HG03565 (cell line): ENCODE data around the gene SLC25A45.

Source experiments
- ATAC-seq: cut with Tn5 transposase; IDR thresholded peaks from one replicate; pipeline ENCODE4 v1.9.1; 2021; ENCODE audit warnings: mild to moderate bottlenecking, moderate library complexity; ENCODE audit not compliant: unreplicated experiment

SLC25A45 gene, protein sequence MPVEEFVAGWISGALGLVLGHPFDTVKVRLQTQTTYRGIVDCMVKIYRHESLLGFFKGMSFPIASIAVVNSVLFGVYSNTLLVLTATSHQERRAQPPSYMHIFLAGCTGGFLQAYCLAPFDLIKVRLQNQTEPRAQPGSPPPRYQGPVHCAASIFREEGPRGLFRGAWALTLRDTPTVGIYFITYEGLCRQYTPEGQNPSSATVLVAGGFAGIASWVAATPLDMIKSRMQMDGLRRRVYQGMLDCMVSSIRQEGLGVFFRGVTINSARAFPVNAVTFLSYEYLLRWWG

DNA sequence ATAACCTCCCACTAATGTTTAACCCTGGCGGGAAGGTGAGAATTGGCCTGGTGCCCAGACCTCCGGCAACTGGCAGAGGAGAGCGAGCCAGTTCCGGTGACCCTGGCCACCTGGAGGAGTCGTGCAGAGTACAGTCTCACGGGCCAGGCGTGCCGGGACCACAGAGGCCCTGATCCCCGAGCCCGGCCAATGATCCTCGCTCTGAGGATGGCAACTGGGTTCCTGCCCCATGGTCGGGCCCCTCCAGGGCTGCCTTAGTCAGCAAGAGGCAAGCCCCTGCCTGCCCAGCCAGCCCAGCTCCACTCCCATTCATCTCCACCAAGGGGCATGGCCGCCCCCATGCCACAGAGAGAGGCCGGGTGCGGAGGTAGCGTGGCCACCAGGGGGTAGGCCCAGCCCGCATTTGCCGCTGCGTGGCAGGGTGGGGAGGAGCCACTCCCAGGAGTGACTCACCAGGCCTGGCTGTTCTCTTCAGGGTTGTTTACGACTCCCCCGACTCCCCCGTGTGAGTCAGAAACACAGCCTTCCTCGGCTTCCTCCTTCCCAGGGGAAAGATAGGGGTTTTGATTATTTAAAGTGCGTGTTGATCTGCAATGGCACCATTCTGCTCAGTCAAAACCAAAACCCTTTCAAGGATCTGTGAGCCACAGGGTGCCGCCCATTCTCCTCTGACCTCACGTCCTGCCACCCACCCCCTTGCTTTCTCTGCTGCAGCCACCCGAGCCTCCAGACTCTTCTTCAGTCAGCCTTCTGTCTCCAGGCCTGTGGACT is at the start of gene SLC25A45:
Gene SLC25A45, minus strand, starts transcription at position 614 of the 771 bp plus-strand sequence. CDS start 695 bp downstream, outside the sequence.
- peak; percentile 53 for ATAC-seq

DNA sequence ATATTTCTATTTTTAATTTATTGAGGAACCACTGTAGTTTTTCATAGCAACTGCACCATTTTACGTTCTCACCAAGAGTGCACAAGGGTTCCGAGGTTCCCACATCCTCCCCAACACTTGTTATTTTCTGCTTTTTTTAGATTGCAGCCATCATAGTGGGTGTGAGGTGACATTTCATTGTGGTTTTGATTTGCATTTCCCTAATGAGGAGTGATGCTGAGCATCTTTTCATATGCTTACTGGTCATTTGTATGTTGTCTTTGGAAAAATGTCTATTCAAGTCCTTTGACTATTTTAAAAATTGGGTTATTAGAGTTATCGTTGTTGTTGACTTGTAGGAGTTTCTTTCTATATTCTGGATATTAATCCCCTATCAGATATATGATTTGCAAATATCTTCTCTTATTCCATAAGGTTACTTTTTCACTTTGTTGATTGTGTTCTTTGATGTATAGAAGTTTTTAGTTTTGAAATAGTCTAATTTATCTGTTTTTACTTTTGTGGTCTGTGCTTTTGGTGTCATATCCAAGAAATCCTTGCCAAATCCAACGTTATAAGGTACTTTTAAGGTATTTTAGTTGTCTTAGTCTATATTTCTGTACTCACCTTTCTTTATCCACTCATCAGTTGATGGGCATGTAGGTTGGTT is 49.1 kb upstream of the SLC25A45 start:
- ATAC-seq = no peak

DNA sequence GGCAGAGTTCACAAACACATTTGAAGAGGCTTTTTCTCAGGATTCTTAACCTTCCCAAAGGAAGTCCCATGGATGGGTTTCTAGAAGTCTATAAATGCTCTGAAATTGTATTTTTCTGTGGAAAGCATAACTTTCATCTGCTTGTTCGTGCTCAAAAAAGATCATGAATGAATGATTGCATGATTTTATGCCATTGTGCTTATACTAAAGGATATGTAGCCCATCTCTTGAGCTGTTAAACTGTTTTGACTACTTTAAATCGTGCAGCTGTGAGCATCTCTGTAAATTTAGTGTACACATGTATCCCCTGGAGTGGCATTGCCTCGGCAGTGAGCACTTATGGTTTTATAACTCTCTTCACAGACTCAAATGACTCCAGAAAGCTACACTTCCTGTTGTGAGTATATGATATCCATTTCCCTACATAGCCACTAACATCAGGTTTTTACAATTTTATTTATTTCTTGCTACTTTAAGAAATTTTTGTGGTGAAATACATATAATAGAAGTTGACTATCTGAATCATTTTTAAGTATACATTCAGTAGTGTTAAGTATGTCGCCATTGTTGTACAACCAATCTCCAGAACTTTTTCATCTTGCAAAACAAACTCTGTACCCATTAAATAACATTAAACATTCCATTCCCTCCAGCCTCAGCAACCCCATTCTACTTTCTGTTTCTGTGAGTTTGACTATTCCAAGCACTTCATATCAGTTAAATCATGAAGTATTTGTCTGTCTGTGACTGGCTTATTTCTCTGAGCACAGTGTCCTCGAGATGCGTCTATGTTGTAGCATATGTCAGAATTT is 48.2 kb upstream of the SLC25A45 start:
- ATAC-seq = no peak

DNA sequence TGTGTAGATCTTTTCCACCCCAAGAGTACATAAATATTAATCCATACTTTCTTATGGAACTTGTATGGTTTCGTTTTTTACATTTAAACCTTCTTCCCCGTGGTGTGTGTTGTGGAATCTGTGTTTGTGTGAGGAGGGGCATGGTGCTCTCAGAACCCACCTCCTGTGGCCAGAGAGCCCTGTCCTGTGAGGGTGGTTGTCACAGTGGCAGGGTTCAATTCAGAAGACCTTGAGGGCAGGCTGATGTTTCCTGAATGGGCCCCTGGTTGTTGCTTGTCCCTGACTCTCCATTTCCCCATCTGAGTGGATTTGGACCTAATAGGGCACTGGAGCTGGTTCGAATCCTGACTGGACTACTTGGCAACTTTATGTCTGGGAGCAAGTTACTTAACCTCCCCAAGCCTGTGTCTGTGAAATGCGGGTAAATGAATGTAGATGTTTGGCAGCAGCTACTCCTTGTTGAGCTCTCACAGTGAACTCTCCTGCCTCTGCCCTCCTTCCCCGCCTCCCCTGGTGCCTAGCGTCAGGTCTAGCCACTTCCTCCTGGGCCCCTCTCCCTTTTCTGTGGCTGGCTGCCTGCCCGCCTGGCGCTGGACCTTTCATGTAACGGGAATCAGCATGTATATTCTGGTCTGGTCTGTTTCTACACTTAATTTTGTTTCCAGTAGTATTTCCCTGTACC is 47.4 kb upstream of the SLC25A45 start:
- ATAC-seq = no peak

DNA sequence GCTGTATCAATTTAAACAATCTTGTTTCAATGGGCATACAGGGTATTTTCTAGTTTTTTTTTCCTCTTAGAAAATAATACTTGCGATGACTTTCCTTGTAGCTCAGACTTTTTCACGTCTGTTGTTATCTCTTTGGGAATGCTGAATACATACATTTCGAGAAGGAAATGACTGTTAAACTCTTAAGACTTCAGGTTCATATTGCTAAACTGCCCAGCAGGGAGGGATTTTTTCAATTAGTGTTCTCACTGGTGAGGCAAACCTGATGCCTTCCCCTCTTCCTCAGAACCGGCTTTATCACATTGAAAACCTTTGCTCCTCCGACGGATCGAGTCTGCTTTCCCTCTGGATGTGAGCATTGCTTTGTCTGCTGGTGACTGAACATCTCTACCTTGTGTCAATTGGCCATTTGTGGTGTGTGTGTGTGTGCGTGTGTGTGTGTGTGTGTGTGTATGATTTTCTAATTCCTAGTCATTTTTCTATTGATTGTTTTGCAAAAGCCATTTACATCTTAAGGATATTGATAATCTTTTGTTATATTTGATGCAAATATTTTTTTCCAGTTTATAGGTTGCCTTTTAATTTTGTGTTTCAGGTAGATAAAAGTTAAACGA is 46.7 kb upstream of the SLC25A45 start:
- ATAC-seq = no peak

DNA sequence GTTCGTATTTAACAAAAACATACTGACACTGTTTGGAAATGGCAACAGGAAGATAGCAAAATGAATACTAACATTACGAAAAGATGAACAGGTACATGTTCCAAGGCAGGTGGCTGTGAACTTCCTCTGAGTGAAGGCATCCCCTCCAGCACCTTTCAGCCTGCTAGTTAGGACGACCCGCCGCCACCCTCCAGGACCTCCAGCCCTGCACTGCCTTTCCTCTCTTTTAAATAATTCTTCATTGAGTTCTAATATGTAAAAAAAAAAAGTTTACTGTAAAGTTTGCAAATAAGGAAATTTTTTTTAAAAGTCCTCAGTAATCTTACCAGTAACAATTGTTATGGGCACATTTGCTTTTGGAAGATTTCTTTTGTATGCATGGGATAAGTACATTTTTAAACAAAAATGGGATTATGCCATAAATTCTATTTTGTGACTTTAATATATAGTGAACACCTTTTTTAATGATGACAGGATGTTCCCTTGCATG is 46.2 kb upstream of the SLC25A45 start:
- no peak for ATAC-seq

DNA sequence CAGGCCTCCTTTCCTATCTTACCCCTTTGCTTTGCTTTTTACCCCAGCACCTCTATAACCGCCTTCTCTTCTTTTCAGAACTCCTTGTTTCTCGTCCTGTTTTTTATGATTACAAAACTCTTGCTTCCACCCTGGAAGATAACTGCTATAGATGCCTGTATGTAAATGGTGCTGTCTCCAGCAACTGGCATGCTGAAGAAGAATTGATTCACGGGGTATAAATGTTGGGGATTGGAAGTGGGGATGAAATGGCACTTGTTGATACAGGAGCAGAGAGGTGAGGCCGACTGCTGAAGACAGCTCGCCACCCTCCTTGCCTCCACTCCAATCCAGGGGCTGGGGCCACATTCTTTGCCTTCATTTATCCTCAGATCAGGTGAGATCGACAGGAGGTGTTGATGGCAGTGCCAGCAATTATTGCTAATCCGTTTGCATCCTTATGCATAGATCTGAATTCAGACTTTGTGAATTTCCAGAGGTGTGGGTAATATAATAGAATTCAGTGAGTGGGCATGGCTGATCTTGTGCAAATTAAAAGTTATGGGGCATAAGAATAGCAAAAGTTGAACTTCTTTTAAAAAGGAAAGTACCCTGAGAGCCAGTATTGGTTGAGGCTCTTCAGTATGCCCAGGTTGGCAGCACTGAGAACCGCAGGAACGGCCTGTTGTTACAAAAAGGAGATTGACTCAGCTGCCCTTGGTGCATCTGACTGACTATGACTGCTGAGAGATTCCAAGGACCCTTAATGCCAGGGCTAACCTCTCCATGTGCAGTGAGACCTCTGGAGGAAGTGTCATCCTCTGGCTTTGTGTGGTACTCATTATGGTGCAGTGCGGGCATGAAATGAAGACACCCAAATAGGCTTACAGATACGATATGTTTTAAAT is 45.5 kb upstream of the SLC25A45 start:
- no peak for ATAC-seq

DNA sequence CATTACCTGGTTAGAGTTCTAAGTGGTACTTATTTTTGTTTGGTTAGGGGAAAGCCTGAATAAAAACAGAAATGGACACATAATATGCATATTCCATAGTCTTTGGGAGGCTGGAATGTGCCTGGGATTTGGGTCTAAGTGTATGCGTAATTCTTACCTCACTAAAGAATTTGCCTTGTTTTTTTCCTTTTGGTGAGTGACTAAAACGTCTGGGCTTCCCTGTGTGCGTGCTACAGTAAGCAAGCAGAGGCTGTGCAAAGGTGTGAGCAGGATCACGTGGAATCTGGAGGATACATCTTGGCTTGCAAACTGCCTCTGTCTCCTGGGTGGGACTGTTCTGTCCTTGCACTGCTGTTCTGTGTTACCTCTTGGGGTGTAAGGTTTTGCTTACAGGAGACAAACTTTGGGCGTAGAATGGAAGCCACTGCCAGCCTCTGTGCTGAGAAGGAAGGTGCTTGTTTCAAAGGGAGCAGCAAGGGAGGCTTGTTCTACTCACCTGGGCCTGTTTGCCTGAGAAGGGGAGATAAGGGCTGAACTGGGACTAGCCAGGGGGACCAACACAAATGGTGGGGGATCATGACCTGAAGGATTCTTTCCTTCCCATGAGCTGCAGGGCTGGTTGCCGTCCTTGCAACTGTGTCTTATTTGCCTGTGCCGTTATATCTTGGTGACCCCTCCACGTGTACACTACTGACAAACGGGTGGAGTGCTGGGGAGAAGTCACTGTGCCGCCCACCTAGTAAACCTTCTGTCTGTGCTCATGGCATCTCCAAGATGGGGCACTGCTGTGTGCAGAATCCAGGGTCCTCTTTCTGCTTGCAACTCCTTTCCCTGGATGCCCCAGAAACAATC is 44.6 kb upstream of the SLC25A45 start:
- no peak for ATAC-seq

DNA sequence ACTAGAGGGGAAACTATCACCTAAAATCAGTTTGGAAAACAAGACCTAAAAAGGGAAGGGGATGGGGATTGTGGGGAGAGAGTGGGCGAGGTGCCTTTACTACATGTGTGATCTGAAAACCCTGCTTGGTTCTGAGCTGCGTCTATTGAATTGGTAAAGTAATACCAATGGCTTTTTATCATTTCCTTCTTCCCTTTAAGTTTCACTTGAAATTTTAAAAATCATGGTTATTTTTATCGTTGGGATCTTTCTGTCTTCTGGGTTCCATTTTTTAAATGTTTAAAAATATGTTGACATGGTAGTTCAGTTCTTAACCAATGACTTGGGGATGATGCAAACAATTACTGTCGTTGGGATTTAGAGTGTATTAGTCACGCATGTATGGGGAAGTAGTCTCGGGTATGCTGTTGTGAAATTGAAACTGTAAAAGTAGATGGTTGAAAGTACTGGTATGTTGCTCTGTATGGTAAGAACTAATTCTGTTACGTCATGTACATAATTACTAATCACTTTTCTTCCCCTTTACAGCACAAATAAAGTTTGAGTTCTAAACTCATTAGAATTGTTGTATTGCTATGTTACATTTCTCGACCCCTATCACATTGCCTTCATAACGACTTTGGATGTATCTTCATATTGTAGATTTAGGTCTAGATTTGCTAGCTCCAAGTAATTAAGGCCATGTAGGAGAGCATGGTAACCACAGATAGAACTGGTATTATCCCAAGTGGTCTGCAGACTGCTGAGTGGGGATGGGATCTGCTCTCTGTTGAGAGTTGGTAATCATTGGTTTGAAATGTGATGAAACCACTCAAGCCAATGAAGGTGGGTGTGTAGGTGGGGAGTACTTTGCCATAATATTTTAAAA is 43.8 kb upstream of the SLC25A45 start:
- peak; percentile 35 for ATAC-seq

DNA sequence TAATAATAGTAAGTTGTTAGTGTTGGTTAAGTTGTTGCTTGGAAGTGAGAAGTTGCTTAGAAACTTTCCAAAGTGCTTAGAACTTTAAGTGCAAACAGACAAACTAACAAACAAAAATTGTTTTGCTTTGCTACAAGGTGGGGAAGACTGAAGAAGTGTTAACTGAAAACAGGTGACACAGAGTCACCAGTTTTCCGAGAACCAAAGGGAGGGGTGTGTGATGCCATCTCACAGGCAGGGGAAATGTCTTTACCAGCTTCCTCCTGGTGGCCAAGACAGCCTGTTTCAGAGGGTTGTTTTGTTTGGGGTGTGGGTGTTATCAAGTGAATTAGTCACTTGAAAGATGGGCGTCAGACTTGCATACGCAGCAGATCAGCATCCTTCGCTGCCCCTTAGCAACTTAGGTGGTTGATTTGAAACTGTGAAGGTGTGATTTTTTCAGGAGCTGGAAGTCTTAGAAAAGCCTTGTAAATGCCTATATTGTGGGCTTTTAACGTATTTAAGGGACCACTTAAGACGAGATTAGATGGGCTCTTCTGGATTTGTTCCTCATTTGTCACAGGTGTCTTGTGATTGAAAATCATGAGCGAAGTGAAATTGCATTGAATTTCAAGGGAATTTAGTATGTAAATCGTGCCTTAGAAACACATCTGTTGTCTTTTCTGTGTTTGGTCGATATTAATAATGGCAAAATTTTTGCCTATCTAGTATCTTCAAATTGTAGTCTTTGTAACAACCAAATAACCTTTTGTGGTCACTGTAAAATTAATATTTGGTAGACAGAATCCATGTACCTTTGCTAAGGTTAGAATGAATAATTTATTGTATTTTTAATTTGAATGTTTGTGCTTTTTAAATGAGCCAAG is 42.9 kb upstream of the SLC25A45 start:
- no peak for ATAC-seq

DNA sequence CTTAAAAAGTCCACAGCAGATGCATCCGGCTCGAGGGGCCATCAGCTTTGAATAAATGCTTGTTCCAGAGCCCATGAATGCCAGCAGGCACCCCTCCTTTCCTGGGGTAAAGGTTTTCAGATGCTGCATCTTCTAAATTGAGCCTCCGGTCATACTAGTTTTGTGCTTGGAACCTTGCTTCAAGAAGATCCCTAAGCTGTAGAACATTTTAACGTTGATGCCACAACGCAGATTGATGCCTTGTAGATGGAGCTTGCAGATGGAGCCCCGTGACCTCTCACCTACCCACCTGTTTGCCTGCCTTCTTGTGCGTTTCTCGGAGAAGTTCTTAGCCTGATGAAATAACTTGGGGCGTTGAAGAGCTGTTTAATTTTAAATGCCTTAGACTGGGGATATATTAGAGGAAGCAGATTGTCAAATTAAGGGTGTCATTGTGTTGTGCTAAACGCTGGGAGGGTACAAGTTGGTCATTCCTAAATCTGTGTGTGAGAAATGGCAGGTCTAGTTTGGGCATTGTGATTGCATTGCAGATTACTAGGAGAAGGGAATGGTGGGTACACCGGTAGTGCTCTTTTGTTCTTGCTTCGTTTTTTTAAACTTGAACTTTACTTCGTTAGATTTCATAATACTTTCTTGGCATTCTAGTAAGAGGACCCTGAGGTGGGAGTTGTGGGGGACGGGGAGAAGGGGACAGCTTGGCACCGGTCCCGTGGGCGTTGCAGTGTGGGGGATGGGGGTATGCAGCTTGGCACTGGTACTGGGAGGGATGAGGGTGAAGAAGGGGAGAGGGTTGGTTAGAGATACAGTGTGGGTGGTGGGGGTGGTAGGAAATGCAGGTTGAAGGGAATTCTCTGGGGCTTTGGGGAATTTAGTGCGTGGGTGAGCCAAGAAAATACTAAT is 42.0 kb upstream of the SLC25A45 start:
- no peak for ATAC-seq

DNA sequence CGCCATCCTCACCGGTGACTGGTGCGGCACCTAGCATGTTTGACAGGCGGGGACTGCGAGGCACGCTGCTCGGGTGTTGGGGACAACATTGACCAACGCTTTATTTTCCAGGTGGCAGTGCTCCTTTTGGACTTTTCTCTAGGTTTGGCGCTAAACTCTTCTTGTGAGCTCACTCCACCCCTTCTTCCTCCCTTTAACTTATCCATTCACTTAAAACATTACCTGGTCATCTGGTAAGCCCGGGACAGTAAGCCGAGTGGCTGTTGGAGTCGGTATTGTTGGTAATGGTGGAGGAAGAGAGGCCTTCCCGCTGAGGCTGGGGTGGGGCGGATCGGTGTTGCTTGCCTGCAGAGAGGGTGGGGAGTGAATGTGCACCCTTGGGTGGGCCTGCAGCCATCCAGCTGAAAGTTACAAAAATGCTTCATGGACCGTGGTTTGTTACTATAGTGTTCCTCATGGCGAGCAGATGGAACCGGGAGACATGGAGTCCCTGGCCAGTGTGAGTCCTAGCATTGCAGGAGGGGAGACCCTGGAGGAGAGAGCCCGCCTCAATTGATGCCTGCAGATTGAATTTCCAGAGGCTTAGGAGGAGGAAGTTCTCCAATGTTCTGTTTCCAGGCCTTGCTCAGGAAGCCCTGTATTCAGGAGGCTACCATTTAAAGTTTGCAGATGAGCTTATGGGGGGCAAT is 41.2 kb upstream of the SLC25A45 start:
- ATAC-seq = no peak

DNA sequence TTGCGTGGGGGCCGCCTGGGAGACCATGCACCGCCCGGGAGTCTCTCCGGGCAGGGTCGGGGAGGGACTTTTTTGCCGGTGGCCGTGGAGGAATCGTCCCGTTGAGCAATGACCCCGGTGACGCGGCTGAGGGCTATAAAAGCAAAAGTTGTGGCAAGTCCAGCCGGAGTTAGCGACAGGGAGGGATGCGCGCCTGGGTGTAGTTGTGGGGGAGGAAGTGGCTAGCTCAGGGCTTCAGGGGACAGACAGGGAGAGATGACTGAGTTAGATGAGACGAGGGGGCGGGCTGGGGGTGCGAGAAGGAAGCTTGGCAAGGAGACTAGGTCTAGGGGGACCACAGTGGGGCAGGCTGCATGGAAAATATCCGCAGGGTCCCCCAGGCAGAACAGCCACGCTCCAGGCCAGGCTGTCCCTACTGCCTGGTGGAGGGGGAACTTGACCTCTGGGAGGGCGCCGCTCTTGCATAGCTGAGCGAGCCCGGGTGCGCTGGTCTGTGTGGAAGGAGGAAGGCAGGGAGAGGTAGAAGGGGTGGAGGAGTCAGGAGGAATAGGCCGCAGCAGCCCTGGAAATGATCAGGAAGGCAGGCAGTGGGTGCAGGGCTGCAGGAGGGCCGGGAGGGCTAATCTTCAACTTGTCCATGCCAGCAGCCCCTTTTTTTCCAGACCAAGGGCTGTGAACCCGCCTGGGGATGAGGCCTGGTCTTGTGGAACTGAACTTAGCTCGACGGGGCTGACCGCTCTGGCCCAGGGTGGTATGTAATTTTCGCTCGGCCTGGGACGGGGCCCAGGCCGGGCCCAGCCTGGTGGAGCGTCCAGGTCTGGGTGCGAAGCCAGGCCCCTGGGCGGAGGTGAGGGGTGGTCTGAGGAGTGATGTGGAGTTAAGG is 40.4 kb upstream of the SLC25A45 start, which contains the start of gene NEAT1:
Gene NEAT1, plus strand, starts transcription at position 166 of the 883 bp plus-strand sequence.
- ATAC-seq = no peak
